Activated CD8-positive, alpha-beta memory T cell treated with anti-CD3 and anti-CD28 coated beads, Interleukin-2, amount 50 U/mL, for 1 hour (primary cell): ENCODE data around the gene DYNLT4.
A peak's percentile ranks its signal among the peaks of the same experiment; 100 is the strongest.
"Not testable (repeated sequence)": the region's sequence is repeated elsewhere in the genome, so short reads cannot be mapped to it uniquely, and the experiment has no call there.

Source experiments
- DNase-seq: peaks from one replicate; pipeline ENCODE4 v3.0.0-alpha.2; 2020; ENCODE audit errors: extremely low read depth

The DYNLT4 gene

GRCh38 chr1:44808938-44809917, 2.1 kb upstream of the DYNLT4 start:
- DNase-seq, result peak; percentile 87

DNA sequence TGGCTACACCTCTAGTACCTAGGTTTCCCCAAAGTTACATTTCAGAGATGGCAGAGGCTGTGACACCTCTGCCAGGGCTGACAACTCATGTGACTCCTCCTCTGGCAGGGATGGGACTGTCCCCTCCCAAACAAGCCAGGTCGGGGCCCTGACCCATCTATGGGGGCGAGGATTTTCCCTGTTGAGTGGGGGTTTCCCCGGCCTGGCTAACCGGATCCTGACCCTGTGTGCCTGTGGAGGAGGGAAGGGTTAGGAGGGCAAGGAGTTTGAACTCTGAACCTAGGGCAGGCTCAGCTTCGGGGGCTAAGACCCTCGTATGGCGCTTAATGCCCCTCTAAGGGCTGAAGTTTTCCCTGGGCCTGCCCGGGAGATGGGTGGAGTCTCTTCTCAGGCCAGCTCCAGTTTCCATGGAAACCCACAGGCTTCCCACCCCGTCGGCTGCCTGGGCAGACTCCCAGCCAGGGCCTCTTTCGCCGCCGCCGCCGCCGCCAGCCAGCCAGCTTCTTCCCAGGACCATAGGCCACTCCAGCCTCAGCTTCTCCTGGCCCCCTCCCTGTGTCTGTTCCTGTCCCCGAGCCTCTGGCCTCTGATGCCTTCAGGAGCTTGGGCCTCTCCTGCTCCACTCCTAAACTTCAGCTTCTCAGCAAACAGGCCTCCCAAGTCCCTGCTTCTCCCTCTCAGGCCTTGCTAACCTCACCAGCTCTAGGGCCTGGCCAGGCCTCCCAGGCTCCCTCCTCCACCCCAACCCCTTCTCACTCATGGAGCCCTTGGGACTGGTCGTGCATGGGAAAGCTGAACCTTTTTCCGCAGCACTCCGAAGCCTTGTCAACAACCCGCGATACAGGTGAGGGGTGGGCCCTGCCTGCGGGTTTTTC, 1.1 kb upstream of the DYNLT4 start, which contains the start of gene BTBD19:
Gene BTBD19, plus strand, starts transcription at position 461 of the 875 bp plus-strand sequence. Its CDS starts 298 bp downstream, at position 759.
- DNase-seq, result no peak

GRCh38 chr1:44807364-44808062, 362 bp upstream of the DYNLT4 start:
- peak; percentile 96 for DNase-seq

- DNase-seq, result no peak
Observed at GRCh38 chr1:44806025-44806703, 987 bp downstream of the DYNLT4 start.

- no peak for DNase-seq
Observed at GRCh38 chr1:44805311-44806024, 1.7 kb downstream of the DYNLT4 start.

GRCh38 chr1:44803312-44804095, 3.6 kb downstream of the DYNLT4 start:
- DNase-seq, result no peak

DNA sequence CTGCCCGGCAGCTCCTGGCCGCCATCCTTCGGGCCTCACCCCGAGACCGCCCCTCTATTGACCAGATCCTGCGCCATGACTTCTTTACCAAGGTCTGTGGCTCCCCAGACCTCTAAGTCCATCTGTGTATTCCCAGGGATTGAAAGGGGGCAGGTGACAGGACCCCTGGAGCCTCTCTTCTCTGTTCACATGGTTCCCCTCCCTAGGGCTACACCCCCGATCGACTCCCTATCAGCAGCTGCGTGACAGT, 4.2 kb downstream of the DYNLT4 start:
- DNase-seq, result no peak

- no peak for DNase-seq
Observed at GRCh38 chr1:44802306-44803061, 4.7 kb downstream of the DYNLT4 start.

DNA sequence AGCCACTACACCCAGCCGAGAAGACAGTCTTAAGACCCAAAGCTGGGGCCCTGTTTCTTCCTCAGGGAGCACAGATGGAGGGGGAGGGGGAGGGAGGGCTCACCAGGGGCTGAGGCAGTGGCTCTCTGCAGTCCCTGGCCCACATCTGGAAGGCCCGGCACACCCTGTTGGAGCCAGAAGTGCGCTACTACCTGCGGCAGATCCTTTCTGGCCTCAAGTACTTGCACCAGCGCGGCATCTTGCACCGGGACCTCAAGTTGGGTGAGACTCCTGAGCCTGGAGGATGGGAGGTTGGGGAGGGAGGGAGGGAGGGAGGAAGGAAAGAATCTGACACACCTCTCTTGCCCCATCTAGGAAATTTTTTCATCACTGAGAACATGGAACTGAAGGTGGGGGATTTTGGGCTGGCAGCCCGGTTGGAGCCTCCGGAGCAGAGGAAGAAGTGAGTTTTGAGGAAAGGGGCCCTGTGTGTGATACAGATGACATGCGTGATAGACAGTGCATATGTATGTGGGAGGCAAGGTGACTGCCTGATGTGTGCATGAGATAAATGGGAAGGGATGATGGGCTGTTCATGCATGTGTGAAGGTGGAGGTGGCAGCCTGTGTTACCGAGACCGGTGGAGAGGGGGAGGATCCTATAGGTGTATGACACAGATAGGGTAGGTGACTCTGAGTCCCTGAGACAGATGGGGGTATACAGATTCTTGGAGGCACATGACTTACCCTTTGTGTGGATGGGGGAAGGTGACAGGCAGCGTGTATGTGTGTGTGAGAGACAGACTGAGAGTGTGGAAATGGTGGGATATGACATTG, 5.5 kb downstream of the DYNLT4 start:
- no peak for DNase-seq

GRCh38 chr1:44799770-44800584, 7.2 kb downstream of the DYNLT4 start, which contains the start of gene PLK3:
Gene PLK3 (plus strand): TSS chr1:44800377. CDS start chr1:44800464, 87 bp downstream.
- peak; percentile 96 for DNase-seq

DNA sequence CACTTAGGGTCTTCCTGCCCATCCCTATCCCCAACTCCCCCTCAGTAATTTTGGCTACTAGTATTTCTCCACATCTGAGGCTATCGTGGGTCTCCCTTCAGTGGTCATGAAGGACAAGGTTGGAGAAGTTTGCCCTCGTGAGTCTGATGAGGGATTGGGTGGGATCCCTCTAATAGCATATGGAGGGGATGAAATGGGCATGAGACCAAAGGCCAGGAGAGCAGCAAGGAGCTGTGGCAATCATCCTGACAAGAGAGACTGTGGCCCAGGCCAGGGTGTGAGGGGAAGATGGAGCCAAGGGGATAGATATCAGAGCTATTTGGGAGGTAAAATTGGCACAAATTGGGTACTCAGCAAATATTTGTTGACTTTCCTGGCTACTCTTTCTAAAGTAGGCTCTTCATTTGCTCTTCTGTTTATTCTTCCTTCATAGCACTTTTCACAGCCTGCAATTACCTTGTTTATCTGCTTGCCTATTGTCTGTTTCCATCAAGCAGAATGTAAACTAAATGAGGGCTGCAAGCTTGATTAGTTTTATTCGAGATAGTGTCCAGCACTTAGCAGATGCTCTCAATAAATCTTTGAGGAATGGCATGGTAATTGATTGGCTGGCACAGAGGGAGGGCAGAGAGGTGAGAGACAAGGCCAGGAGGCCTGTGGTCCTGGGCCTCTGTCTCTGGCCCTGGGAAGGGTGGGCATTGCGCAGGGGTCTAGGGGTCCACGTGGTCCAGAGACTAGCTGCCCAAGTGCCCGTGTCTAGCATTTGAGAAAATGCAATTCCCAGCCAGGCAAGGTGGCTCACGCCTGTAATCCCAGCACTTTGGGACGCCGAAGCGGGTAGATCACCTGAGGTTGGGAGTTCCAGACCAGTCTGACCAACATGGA, 8.4 kb downstream of the DYNLT4 start:
- no peak for DNase-seq

- not testable (repeated sequence) for DNase-seq
Observed at GRCh38 chr1:44797886-44798285, 9.3 kb downstream of the DYNLT4 start.

- DNase-seq, result no peak
Observed at GRCh38 chr1:44792736-44793502, 14.2 kb downstream of the DYNLT4 start.

DNA sequence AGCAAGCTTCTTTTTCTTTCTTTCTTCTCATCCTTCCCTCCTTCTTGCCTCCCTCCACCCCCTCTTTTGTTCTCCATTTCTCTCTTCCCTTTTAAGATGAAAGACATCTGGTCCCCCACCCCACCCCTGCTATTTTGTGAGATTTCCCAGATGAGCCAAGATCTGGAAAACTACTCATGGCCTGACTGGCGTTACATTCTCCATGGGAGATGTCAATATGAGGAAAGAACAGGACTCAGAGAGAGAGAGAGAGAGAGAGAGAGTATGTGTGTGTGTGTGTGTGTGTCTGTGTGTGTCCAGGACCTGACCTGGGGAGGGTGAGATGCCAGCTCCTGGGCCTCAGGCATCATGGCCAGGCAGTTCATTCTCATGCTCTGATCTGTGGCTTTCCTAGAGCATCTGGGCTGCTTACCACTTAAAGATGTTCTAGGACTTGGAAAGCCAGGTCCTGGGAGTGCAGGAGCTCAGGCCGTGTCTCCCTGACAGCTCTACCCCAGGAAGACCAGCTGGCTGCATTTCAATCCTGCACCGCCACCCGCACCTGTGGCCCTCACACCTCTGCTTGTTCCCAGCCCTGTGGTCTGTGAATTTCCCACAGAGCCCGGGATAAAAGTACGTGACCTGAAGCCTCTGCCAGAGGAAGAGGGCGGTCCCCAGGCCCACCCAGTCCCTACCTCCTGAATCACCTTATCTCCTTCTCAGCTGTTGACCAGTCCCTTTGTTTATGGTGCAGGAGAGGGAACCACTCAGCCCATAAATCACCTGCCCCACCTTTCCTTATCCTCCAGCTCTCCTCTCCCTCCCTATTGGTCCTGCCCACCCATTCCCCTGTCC, 16.0 kb downstream of the DYNLT4 start:
- DNase-seq, result no peak
